SK-N-SH (cell line): ENCODE measurements around the gene CCDC188. TPM values are rescaled to one million over a fixed set of nuclear protein-coding genes. Genes with fewer than 3 reads are reported as not detected.
A peak's percentile ranks its signal among the peaks of the same experiment; 100 is the strongest.

ENCODE experiments used
- CTCF ChIA-PET: fragments of 300-600, 350-600 bp; formaldehyde crosslinking; extraction: SDS; loops from one replicate; lab custom pipeline; 2021; lab: Yijun Ruan, JAX
- POLR2A ChIA-PET: fragments of 350-600 bp; sonication (Branson Sonifier 250); formaldehyde crosslinking; extraction: SDS; loops from one replicate; lab custom pipeline; 2020; ENCODE audit warnings: antibody characterized with exemption, inconsistent platforms; lab: Yijun Ruan, JAX
- DNase-seq: peaks from one replicate; pipeline ENCODE4 v3.0.0; 2012
- H2AFZ ChIP-seq: fragments of 200-600 bp; sonication (generic); 2 replicates; pipeline ENCODE4 v1.8.1; 2016; ENCODE audit warnings: antibody characterized with exemption, mild to moderate bottlenecking, low read depth
- H3F3A ChIP-seq: fragments of 200-600 bp; sonication (generic); replicated peaks from 2 replicates; pipeline ENCODE3; 2016; ENCODE audit warnings: antibody characterized with exemption, mild to moderate bottlenecking; ENCODE audit not compliant: insufficient read depth
- H3K27ac ChIP-seq, 2 experiments: fragments of 200-500 bp in 1 of 2; fragments of 200-600 bp in 1 of 2; sonication (Bioruptor generic) in 1 of 2; sonication (generic), shearing (Covaris generic) in 1 of 2; 2 replicates each; pipeline versions ENCODE4 v1.5.1 to v1.6.1; 2014 to 2016; ENCODE audit warnings: low read depth in 2 of 2, inconsistent platforms in 1 of 2, low read length in 1 of 2, mild to moderate bottlenecking in 1 of 2, mixed read lengths in 1 of 2
- H3K27me3 ChIP-seq: fragments of 200-600 bp; sonication (generic), shearing (Covaris generic); 2 replicates; pipeline ENCODE4 v1.6.1; 2016; ENCODE audit warnings: mixed run types; ENCODE audit not compliant: insufficient read depth
- H3K36me3 ChIP-seq, 2 experiments: fragments of 200-500 bp in 1 of 2; fragments of 200-600 bp in 1 of 2; sonication (Bioruptor generic) in 1 of 2; sonication (generic) in 1 of 2; replicated peaks in 1 of 2; 2 replicates each; pipeline versions ENCODE3 to v1.5.1; 2014 to 2016; ENCODE audit warnings: low read length in 1 of 2, mild to moderate bottlenecking in 1 of 2; ENCODE audit not compliant: insufficient read depth in 2 of 2, control insufficient read depth in 1 of 2
- H3K4me1 ChIP-seq, 2 experiments: fragments of 200-500 bp in 1 of 2; fragments of 200-600 bp in 1 of 2; sonication (Bioruptor generic) in 1 of 2; sonication (generic), shearing (Covaris generic) in 1 of 2; 2 replicates each; pipeline versions ENCODE4 v1.5.1 to v1.6.1; 2014 to 2016; ENCODE audit warnings: low read depth in 1 of 2, low read length in 1 of 2, mixed run types in 1 of 2; ENCODE audit not compliant: insufficient read depth in 2 of 2, control insufficient read depth in 1 of 2
- H3K4me2 ChIP-seq: fragments of 200-600 bp; sonication (generic), shearing (Covaris generic); 2 replicates; pipeline ENCODE4 v1.6.1; 2017; ENCODE audit warnings: mixed run types
- H3K4me3 ChIP-seq, 2 experiments: fragments of 200-500 bp in 1 of 2; fragments of 200-600 bp in 1 of 2; sonication (Bioruptor generic) in 1 of 2; sonication (generic), shearing (Covaris generic) in 1 of 2; 2 replicates each; pipeline versions ENCODE4 v1.5.1 to v1.8.1; 2014 to 2016; ENCODE audit warnings: low read depth in 2 of 2, inconsistent platforms in 1 of 2, low read length in 1 of 2, mild to moderate bottlenecking in 1 of 2, mixed read lengths in 1 of 2, moderate library complexity in 1 of 2
- H3K79me2 ChIP-seq: fragments of 200-600 bp; sonication (generic); 2 replicates; pipeline ENCODE4 v1.8.1; 2017; ENCODE audit warnings: mild to moderate bottlenecking; ENCODE audit not compliant: insufficient read depth
- H3K9ac ChIP-seq: fragments of 200-600 bp; sonication (generic); 2 replicates; pipeline ENCODE4 v1.6.1; 2017; ENCODE audit warnings: mixed run types
- H3K9me2 ChIP-seq: fragments of 200-600 bp; sonication (generic); 2 replicates; pipeline ENCODE4 v1.6.1; 2017; ENCODE audit warnings: mixed run types
- H3K9me3 ChIP-seq: fragments of 200-600 bp; sonication (generic); 2 replicates; pipeline ENCODE4 v1.6.1; 2017; ENCODE audit warnings: mixed run types, mild to moderate bottlenecking, moderate library complexity
- H4K20me1 ChIP-seq: fragments of 200-600 bp; sonication (generic); 2 replicates; pipeline ENCODE4 v1.6.1; 2017; ENCODE audit warnings: mild to moderate bottlenecking, mixed run types; ENCODE audit not compliant: insufficient read depth
- CHD2 ChIP-seq: fragments of 150-350 bp; IDR thresholded peaks from 2 replicates; pipeline ENCODE4 v1.6.1; 2018; ENCODE audit warnings: low read length; ENCODE audit not compliant: partially characterized antibody
- CTCF ChIP-seq: fragments of 200-600 bp; sonication (generic); IDR thresholded peaks from 2 replicates; pipeline ENCODE4 v1.6.1; 2017; ENCODE audit warnings: antibody characterized with exemption, mild to moderate bottlenecking, moderate library complexity
- ELF1 ChIP-seq: IDR thresholded peaks from 2 replicates; pipeline ENCODE4 v1.4.0; 2012
- EP300 ChIP-seq, 2 experiments: IDR thresholded peaks; 2 replicates each; pipeline versions ENCODE4 v1.4.0 to v1.6.1; 2012; ENCODE audit warnings: borderline replicate concordance in 1 of 2, low read depth in 1 of 2, low read length in 1 of 2
- FOXM1 ChIP-seq: IDR thresholded peaks from 2 replicates; pipeline ENCODE4 v1.4.0; 2012; ENCODE audit warnings: low read depth, mild to moderate bottlenecking
- GATA2 ChIP-seq: sonication (generic); formaldehyde crosslinking; IDR thresholded peaks from 2 replicates; pipeline ENCODE4 v1.5.0; 2020; ENCODE audit warnings: mild to moderate bottlenecking, missing genetic modification reagents
- MEF2A ChIP-seq: IDR thresholded peaks from 2 replicates; pipeline ENCODE4 v1.4.0; 2012; ENCODE audit warnings: low read depth, borderline replicate concordance
- MXI1 ChIP-seq: IDR thresholded peaks from 2 replicates; pipeline ENCODE4 v1.6.1; 2012; ENCODE audit warnings: mild to moderate bottlenecking, low read depth, low read length, improper control_type of control experiment
- RAD21 ChIP-seq: IDR thresholded peaks from 2 replicates; pipeline ENCODE4 v1.6.1; 2012; ENCODE audit warnings: mild to moderate bottlenecking, low read length
- RCOR1 ChIP-seq: fragments of 150-350 bp; IDR thresholded peaks from 2 replicates; pipeline ENCODE4 v1.6.1; 2017; ENCODE audit warnings: antibody characterized with exemption, low read length
- SMC3 ChIP-seq: IDR thresholded peaks from 2 replicates; pipeline ENCODE4 v1.6.1; 2012; ENCODE audit warnings: low read depth, low read length, improper control_type of control experiment
- TAF1 ChIP-seq: IDR thresholded peaks from 2 replicates; pipeline ENCODE4 v1.6.1; 2012; ENCODE audit warnings: low read depth, mild to moderate bottlenecking, low read length, moderate library complexity, borderline replicate concordance
- TEAD4 ChIP-seq: IDR thresholded peaks from 2 replicates; pipeline ENCODE4 v1.4.0; 2012; ENCODE audit warnings: mild to moderate bottlenecking, borderline replicate concordance; ENCODE audit not compliant: insufficient read depth
- USF1 ChIP-seq: IDR thresholded peaks from 2 replicates; pipeline ENCODE4 v1.4.0; 2012; ENCODE audit warnings: low read depth, borderline replicate concordance
- USF2 ChIP-seq: fragments of 150-350 bp; IDR thresholded peaks from 2 replicates; pipeline ENCODE4 v1.6.1; 2017; ENCODE audit warnings: antibody characterized with exemption, low read length, low read depth, borderline replicate concordance
- YY1 ChIP-seq: IDR thresholded peaks from 2 replicates; pipeline ENCODE4 v1.4.0; 2012; ENCODE audit warnings: low read depth, mild to moderate bottlenecking
- ZBTB33 ChIP-seq: IDR thresholded peaks from 2 replicates; pipeline ENCODE4 v1.4.0; 2012; ENCODE audit warnings: low read depth, borderline replicate concordance
- WGBS: methylation state at CpG from one replicate; pipeline ENCODE4 v1.1.6; 2017; ENCODE audit warnings: low lambda C conversion rate; 5-methylcytosine and 5-hydroxymethylcytosine counted together
- polyA plus RNA-seq, 3 experiments: library from polyadenylated mRNA; depleted of rRNA; stranded (reverse); fragments of >200 nt; gene quantifications; 2 replicates each; pipeline ENCODE4 v1.2.3, GENCODE V29; 2012

CCDC188 gene
- polyA plus RNA-seq, 1 of the 3 experiments (the other 2 are of a cell fraction) = 21.1 TPM

GRCh38 chr22:20135806-20136602 lies 14.9 kb downstream of the CCDC188 start:
- Histone ChIP-seq H3K9ac (no peak overlapping the region), H3K9me2 (no peaks in the 10 kb centered on the region), H3K4me2 (no peak overlapping the region), H3K36me3 (peaks cover 0 to 4% of the 10 kb centered on the region in 2 experiments), H3K27me3 (no peaks in the 10 kb centered on the region), H3K4me3 (no peak overlapping the region), H3K4me1 (peaks cover 0 to 59% of the 10 kb centered on the region in 2 experiments; a peak in 1 of 4 replicates), H3K9me3 (no peaks in the 10 kb centered on the region), H3F3A (no peaks in the 10 kb centered on the region), H2AFZ (no peak overlapping the region), H3K79me2 (peaks cover 71% of the 10 kb centered on the region), H4K20me1 (peaks cover 71% of the 10 kb centered on the region), H3K27ac (peak overlapping the region in 1 of 2 experiments; percentile 69; a peak in 1 of 4 replicates)
- CTCF ChIA-PET = interaction anchor here (0.6 kb wide), 1 partner anchor 21 kb away, joined by 3 read pairs; no protein-coding TSS in a partner anchor
- no peak for DNase-seq
- WGBS = 94% methylated on average over 11 of the region's 25 CpGs
- TF ChIP-seq USF2 (no peak), SMC3 (no peak), USF1 (no peak), RAD21 (no peak), CTCF (no peak), YY1 (no peak), ZBTB33 (no peak)
- POLR2A ChIA-PET = no interaction called here

- peaks cover 0 to 4% of the 10 kb centered on the region in 2 experiments for H3K36me3 ChIP-seq
- CTCF ChIA-PET = interaction anchor here (1.1 kb wide), 1 partner anchor 23 kb away, joined by 3 read pairs; no protein-coding TSS in a partner anchor
- H2AFZ ChIP-seq = no peak overlapping the region
- peaks cover 0 to 65% of the 10 kb centered on the region in 2 experiments; a peak in 1 of 4 replicates for H3K4me1 ChIP-seq
- TF ChIP-seq USF2 = no peak
- TF ChIP-seq FOXM1 = no peak
- peak; percentile 41; the same call in 1 of the 2 replicates for TF ChIP-seq RCOR1
- TF ChIP-seq GATA2 (CRISPR knock-in tag) = peak; percentile 84
- peak; percentile 67 for TF ChIP-seq CHD2
- no peak for TF ChIP-seq TEAD4
- TF ChIP-seq ELF1 = no peak
- TF ChIP-seq TAF1 = no peak
- TF ChIP-seq RAD21 = no peak
- peak in 1 of 2 experiments; percentile 76; a peak in 2 of 4 replicates for TF ChIP-seq EP300 (IDR thresholded peaks at IDR 0.05; ENCODE audit: borderline replicate concordance in 1 of 2, low read depth in 1 of 2, low read length in 1 of 2)
- no peak for TF ChIP-seq MEF2A
- no peak for TF ChIP-seq MXI1
- no peaks in the 10 kb centered on the region for H3K27me3 ChIP-seq
- WGBS = 100% methylated on average over 1 of the region's 4 CpGs
- H3K9ac ChIP-seq = no peak overlapping the region
- H3F3A ChIP-seq = peaks cover 5% of the 10 kb centered on the region
- no peak overlapping the region for H3K4me3 ChIP-seq
- peaks cover 71% of the 10 kb centered on the region for H3K79me2 ChIP-seq
- no peaks in the 10 kb centered on the region for H3K9me2 ChIP-seq
- no peaks in the 10 kb centered on the region for H3K9me3 ChIP-seq
- H3K27ac ChIP-seq = peak overlapping the region in 1 of 2 experiments; percentile 69; a peak in 1 of 4 replicates
- POLR2A ChIA-PET = no interaction called here
- H3K4me2 ChIP-seq = no peak overlapping the region
- peak; percentile 87 for DNase-seq
- peaks cover 68% of the 10 kb centered on the region for H4K20me1 ChIP-seq
Observed at GRCh38 chr22:20135265-20135664, 15.6 kb downstream of the CCDC188 start.
